Stomach (tissue), 4 donors: Measurements from ENCODE around the gene PPM1E.

ENCODE experiments used
- EP300 ChIP-seq: sonication (generic); formaldehyde crosslinking; IDR thresholded peaks from one replicate; pipeline ENCODE4 v1.6.1; 2017; ENCODE audit warnings: antibody characterized with exemption
- POLR2A ChIP-seq, 4 donors: fragments of 450-650 bp; IDR thresholded peaks; one replicate each; pipeline ENCODE4 v1.6.1; 2016; ENCODE audit warnings: antibody characterized with exemption in 4 of 4, control low read depth in 2 of 4, mild to moderate bottlenecking in 1 of 4, moderate library complexity in 1 of 4
- POLR2AphosphoS5 ChIP-seq, 3 donors: sonication (generic); formaldehyde crosslinking; IDR thresholded peaks; one replicate each; pipeline ENCODE4 v1.6.1; 2016; ENCODE audit warnings: antibody characterized with exemption in 3 of 3
- TF ChIP-seq, protein P1 (sequence below), 7 experiments: fragments of 450-650 bp in 4 of 7; fragments of 200-600 bp in 3 of 7; sonication (generic) in 3 of 7; IDR thresholded peaks; one replicate each; pipeline ENCODE4 v1.5.1; 2016 to 2019; ENCODE audit warnings: antibody characterized with exemption in 7 of 7, control low read depth in 2 of 7, mild to moderate bottlenecking in 1 of 7

- TF ChIP-seq EP300 (no peak), POLR2A (IDR thresholded peaks at IDR 0.05) (no peak), POLR2AphosphoS5 (IDR thresholded peaks at IDR 0.05) (no peak)
- TF ChIP-seq, protein P1, sequence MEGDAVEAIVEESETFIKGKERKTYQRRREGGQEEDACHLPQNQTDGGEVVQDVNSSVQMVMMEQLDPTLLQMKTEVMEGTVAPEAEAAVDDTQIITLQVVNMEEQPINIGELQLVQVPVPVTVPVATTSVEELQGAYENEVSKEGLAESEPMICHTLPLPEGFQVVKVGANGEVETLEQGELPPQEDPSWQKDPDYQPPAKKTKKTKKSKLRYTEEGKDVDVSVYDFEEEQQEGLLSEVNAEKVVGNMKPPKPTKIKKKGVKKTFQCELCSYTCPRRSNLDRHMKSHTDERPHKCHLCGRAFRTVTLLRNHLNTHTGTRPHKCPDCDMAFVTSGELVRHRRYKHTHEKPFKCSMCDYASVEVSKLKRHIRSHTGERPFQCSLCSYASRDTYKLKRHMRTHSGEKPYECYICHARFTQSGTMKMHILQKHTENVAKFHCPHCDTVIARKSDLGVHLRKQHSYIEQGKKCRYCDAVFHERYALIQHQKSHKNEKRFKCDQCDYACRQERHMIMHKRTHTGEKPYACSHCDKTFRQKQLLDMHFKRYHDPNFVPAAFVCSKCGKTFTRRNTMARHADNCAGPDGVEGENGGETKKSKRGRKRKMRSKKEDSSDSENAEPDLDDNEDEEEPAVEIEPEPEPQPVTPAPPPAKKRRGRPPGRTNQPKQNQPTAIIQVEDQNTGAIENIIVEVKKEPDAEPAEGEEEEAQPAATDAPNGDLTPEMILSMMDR (IDR thresholded peaks at IDR 0.05), result no peak
These were observed 3.9 kb downstream of the PPM1E start for GRCh38 chr17:58759522-58759921.
